Effector memory CD4-positive, alpha-beta T cell (primary cell): Measurements from ENCODE around the gene VWA3B.

ENCODE experiments used
- DNase-seq, 3 donors: peaks; one replicate each; pipeline ENCODE4 v3.0.0-alpha.2; 2020
- H3K27ac ChIP-seq: 2 replicates; pipeline ENCODE4 v1.7.0; 2013; ENCODE audit warnings: mild to moderate bottlenecking, low read length, moderate library complexity; ENCODE audit not compliant: insufficient read depth, poor library complexity, severe bottlenecking
- H3K27me3 ChIP-seq: replicated peaks from 2 replicates; pipeline ENCODE4 v1.7.0; 2013; ENCODE audit warnings: mild to moderate bottlenecking, low read length; ENCODE audit not compliant: insufficient read depth, control insufficient read depth, poor library complexity, severe bottlenecking
- H3K36me3 ChIP-seq: 2 replicates; pipeline ENCODE4 v1.7.0; 2013; ENCODE audit warnings: mild to moderate bottlenecking, low read length, moderate library complexity; ENCODE audit not compliant: control insufficient read depth, insufficient read depth
- H3K4me1 ChIP-seq: 2 replicates; pipeline ENCODE4 v1.7.0; 2013; ENCODE audit warnings: low read length, mild to moderate bottlenecking; ENCODE audit not compliant: control insufficient read depth, insufficient read depth, poor library complexity, severe bottlenecking
- H3K4me3 ChIP-seq: 2 replicates; pipeline ENCODE4 v1.7.0; 2013; ENCODE audit warnings: low read length, low read depth, mild to moderate bottlenecking; ENCODE audit not compliant: insufficient read depth, poor library complexity, severe bottlenecking
- H3K9me3 ChIP-seq: 2 replicates; pipeline ENCODE4 v1.7.0; 2013; ENCODE audit warnings: mild to moderate bottlenecking, low read length, moderate library complexity; ENCODE audit not compliant: control insufficient read depth

The VWA3B gene

GRCh38 chr2:98102878-98103277, 15.9 kb downstream of the VWA3B start:
- Histone ChIP-seq H3K4me1 (no peaks in the 10 kb centered on the region), H3K9me3 (no peaks in the 10 kb centered on the region), H3K27ac (no peak overlapping the region), H3K36me3 (no peaks in the 10 kb centered on the region), H3K27me3 (no peaks in the 10 kb centered on the region), H3K4me3 (no peak overlapping the region)
- no peak for DNase-seq

DNA sequence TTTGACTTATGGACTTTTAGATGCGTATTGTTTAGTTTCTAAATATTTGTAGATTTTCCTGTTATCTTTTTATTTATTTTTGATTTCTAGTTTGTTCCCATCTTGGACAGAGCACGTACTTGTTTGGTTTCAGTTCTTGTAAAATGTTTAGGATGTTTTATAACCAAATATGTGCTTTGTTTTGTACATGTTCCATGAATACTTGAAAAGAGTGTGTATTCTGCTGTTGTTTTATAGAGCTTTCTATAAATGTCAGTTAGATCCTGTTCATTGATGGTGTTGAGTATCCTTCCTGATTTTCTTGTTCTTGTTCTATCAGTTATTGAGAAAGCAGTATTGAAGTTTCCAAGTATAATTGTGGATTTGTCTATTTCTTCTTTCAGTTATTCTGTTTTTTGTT, 21.1 kb downstream of the VWA3B start:
- no peaks in the 10 kb centered on the region for H3K9me3 ChIP-seq
- no peak overlapping the region for H3K4me3 ChIP-seq
- no peak overlapping the region for H3K27ac ChIP-seq
- H3K36me3 ChIP-seq = no peaks in the 10 kb centered on the region
- H3K27me3 ChIP-seq = no peaks in the 10 kb centered on the region
- DNase-seq = no peak
- no peaks in the 10 kb centered on the region for H3K4me1 ChIP-seq

DNA sequence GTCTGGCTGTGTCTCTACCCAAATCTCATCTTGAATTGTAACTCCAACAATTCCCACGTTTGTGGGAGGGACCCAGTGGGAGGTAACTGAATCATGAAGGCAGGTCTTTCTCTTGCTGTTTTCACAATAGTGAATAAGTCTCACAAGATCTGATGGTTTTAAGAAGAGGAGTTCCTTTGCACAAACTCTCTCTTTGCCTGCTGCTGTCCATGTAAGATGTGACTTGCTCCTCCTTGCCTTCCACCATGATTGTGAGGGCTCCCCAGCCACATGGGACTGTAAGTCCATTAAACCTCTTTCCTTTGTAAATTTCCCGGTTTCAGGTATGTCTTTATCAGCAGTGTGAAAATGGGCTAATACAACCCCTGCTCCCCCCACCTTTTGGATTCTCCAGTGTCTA, 23.8 kb downstream of the VWA3B start:
- no peaks in the 10 kb centered on the region for H3K36me3 ChIP-seq
- DNase-seq = no peak
- no peaks in the 10 kb centered on the region for H3K4me1 ChIP-seq
- no peak overlapping the region for H3K4me3 ChIP-seq
- no peaks in the 10 kb centered on the region for H3K27me3 ChIP-seq
- H3K9me3 ChIP-seq = no peaks in the 10 kb centered on the region
- H3K27ac ChIP-seq = no peak overlapping the region

DNA sequence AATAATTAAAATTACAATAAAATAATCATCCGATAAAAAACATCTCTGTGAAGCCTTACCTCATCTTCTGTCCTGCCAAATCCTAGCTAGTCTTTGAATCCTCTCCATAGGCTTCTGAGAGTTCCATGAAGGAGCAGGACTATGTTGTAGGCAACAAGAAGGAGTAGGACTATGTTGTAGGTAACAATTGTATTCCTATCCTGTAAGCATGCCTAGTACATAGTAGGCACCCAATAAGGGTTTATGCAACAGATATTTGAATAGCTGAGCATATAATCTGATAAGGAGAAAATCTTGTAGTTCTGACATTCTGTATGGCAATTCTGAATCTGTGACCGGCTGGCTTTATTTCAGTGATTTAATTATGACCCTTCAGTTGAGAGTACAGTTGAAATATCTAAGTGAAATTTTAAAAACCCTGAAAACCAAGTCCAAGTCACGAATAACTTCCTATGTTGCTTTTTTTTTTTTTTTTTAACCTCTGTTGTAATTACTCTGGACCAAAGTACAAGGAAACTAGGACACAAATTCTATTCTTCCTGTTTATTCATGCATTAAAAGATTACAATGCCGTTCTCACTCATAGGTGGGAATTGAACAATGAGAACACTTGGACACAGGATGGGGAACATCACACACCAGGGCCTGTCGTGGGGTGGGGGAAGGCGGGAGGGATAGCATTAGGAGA, 27.8 kb downstream of the VWA3B start:
- Histone ChIP-seq H3K36me3 (no peaks in the 10 kb centered on the region), H3K27me3 (no peaks in the 10 kb centered on the region), H3K4me1 (no peaks in the 10 kb centered on the region), H3K9me3 (no peaks in the 10 kb centered on the region), H3K27ac (no peak overlapping the region), H3K4me3 (no peak overlapping the region)
- DNase-seq = no peak

GRCh38 chr2:98118161-98118560, 31.2 kb downstream of the VWA3B start:
- H3K9me3 ChIP-seq = no peaks in the 10 kb centered on the region
- DNase-seq = no peak
- H3K27me3 ChIP-seq = no peaks in the 10 kb centered on the region
- H3K4me1 ChIP-seq = no peaks in the 10 kb centered on the region
- no peak overlapping the region for H3K4me3 ChIP-seq
- H3K27ac ChIP-seq = no peak overlapping the region
- no peaks in the 10 kb centered on the region for H3K36me3 ChIP-seq

DNA sequence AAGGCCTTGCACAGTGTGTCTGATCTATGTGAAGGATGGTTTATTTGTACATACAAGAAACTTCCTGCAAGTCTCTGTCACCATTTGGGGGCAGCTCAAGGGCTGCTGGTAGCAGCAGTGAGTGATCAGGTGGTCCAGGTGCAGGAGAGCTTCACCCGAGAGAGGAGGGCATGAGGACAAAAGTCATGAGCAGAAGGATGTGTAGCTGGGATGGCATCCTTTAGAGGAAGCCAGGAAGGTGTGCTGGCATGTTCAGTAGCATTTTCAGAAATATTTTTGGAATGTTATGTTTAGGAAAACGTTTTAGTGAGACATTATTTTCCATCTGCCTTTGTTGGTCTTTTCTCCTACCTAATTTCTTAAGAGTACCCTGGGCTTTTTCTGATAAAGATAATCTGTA, 31.9 kb downstream of the VWA3B start:
- H3K27me3 ChIP-seq = no peaks in the 10 kb centered on the region
- H3K36me3 ChIP-seq = no peaks in the 10 kb centered on the region
- no peak overlapping the region for H3K27ac ChIP-seq
- no peaks in the 10 kb centered on the region for H3K4me1 ChIP-seq
- H3K9me3 ChIP-seq = no peaks in the 10 kb centered on the region
- no peak for DNase-seq
- H3K4me3 ChIP-seq = no peak overlapping the region

- Histone ChIP-seq H3K36me3 (no peaks in the 10 kb centered on the region), H3K27me3 (no peaks in the 10 kb centered on the region), H3K27ac (no peak overlapping the region), H3K4me3 (no peak overlapping the region), H3K4me1 (no peaks in the 10 kb centered on the region), H3K9me3 (no peaks in the 10 kb centered on the region)
- no peak for DNase-seq
Measured at GRCh38 chr2:98121149-98121548, 34.2 kb downstream of the VWA3B start.

GRCh38 chr2:98122524-98122923, 35.6 kb downstream of the VWA3B start:
- H3K4me1 ChIP-seq = no peaks in the 10 kb centered on the region
- no peaks in the 10 kb centered on the region for H3K9me3 ChIP-seq
- H3K27me3 ChIP-seq = no peaks in the 10 kb centered on the region
- H3K36me3 ChIP-seq = no peaks in the 10 kb centered on the region
- H3K4me3 ChIP-seq = no peak overlapping the region
- H3K27ac ChIP-seq = no peak overlapping the region
- DNase-seq = no peak

DNA sequence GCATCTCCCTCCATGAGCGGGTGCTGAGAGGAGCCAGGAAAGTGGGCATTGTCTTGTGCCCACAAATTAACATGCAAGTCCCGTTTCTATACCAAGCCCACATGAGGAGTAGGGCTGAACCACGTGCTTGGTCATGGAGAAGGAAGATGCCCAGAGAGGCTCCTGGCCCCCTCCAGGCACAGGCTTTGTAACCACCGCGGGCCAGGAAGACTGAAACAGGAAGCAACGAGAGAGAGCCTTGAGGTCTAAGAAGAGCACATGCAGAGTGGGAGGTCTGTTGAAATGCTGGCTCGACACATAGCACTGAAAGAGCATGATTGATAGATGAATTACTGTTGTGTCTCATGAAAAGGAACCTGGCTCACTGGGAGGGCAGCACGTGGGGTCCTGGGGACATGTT, 36.3 kb downstream of the VWA3B start:
- DNase-seq = no peak
- H3K27me3 ChIP-seq = no peaks in the 10 kb centered on the region
- H3K27ac ChIP-seq = no peak overlapping the region
- H3K4me3 ChIP-seq = no peak overlapping the region
- H3K36me3 ChIP-seq = no peaks in the 10 kb centered on the region
- H3K9me3 ChIP-seq = no peaks in the 10 kb centered on the region
- no peaks in the 10 kb centered on the region for H3K4me1 ChIP-seq

DNA sequence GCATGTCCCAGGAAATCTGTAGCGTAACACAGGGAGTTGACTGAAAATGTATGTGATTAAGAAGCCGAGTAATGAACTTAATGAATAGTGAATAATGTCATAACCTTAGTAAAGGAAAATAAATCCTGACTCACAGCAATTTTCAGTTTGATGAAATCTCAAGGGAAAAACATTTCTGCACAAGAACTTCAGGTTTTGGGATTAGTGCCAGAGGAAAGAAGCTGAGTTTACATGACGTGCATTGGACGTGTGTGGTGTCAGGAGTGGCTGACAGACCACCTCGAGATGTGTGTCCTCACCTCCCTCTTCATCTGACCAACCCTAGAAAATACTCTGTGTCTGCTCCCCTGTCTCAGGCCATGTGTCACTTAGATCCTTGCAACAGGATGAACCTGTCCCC, 39.1 kb downstream of the VWA3B start:
- Histone ChIP-seq H3K4me1 (no peaks in the 10 kb centered on the region), H3K9me3 (no peaks in the 10 kb centered on the region), H3K36me3 (no peaks in the 10 kb centered on the region), H3K27ac (no peak overlapping the region), H3K4me3 (no peak overlapping the region), H3K27me3 (peaks cover 3% of the 10 kb centered on the region)
- no peak for DNase-seq
